OCI-LY3 (cell line): ENCODE data around the gene FARP1.

Experiments used
- CTCF ChIP-seq: fragments of 200-600, 300-600 bp; sonication (generic); IDR thresholded peaks from 2 replicates; pipeline ENCODE4 v1.5.1; 2014; ENCODE audit warnings: antibody characterized with exemption, low read length, low read depth
- EZH2phosphoT487 ChIP-seq: fragments of 200-600 bp; shearing (Covaris generic); IDR thresholded peaks from 2 replicates; pipeline ENCODE4 v1.6.1; 2018; ENCODE audit warnings: antibody characterized with exemption, mixed run types, low read depth

- no peak for TF ChIP-seq CTCF
- no peak for TF ChIP-seq EZH2phosphoT487
These were observed 33.6 kb upstream of the FARP1 start for GRCh38 chr13:98109226-98109853.
